Measurements from ENCODE around the gene LCAT. TPM values are rescaled to one million over a fixed set of nuclear protein-coding genes. Genes with fewer than 3 reads are reported as not detected.
A peak's percentile ranks its signal among the peaks of the same experiment; 100 is the strongest.

The LCAT gene
- total and polyA plus RNA-seq, 9 donors: 7.5 to 31.2 (median 16.8) TPM

- Histone ChIP-seq H3K4me1 (ENCODE audit: insufficient read depth) (peaks cover 13% of the 10 kb centered on the region), H3K27me3 (no peaks in the 10 kb centered on the region), H3K9me3 (no peaks in the 10 kb centered on the region), H3K36me3 (no peaks in the 10 kb centered on the region), H3K27ac (peak overlapping the region; percentile 34 to 70), H3K4me3 (peak overlapping the region; percentile 68)
- TF ChIP-seq POLR2A (IDR thresholded peaks at IDR 0.05): no peak
- no peak for TF ChIP-seq CTCF (IDR thresholded peaks at IDR 0.05)
- DNase-seq: peak in 1 of 5 donors; percentile 38
- intact Hi-C loops (cut with DNase I): no loop called here
- WGBS, 3 donors: 26 to 37% (median 32%) methylated on average over 3 of the region's 3 CpGs
Observed at GRCh38 chr16:67966549-67967182, 22.7 kb upstream of the LCAT start.

- WGBS, 3 donors: 45 to 52% (median 48%) methylated on average over 11 of the region's 11 CpGs
- H3K27ac ChIP-seq: peak overlapping the region; percentile 34 to 70
- H3K4me1 ChIP-seq (ENCODE audit: insufficient read depth): peaks cover 13% of the 10 kb centered on the region
- H3K4me3 ChIP-seq: no peak overlapping the region
- no peak for DNase-seq
- H3K36me3 ChIP-seq: no peaks in the 10 kb centered on the region
- intact Hi-C loops (cut with DNase I): no loop called here
- no peaks in the 10 kb centered on the region for H3K9me3 ChIP-seq
- H3K27me3 ChIP-seq: no peaks in the 10 kb centered on the region
- no peak for TF ChIP-seq POLR2A (IDR thresholded peaks at IDR 0.05)
- no peak for TF ChIP-seq EP300 (IDR thresholded peaks at IDR 0.05)
- no peak for TF ChIP-seq CTCF (IDR thresholded peaks at IDR 0.05)
Observed at GRCh38 chr16:67965668-67966548, 22.0 kb upstream of the LCAT start.

GRCh38 chr16:67964477-67965131 lies 20.7 kb upstream of the LCAT start:
- Histone ChIP-seq H3K4me1 (ENCODE audit: insufficient read depth) (peaks cover 18% of the 10 kb centered on the region), H3K4me3 (no peak overlapping the region), H3K27ac (no peak overlapping the region), H3K36me3 (no peaks in the 10 kb centered on the region), H3K9me3 (no peaks in the 10 kb centered on the region), H3K27me3 (no peaks in the 10 kb centered on the region)
- DNase-seq: no peak
- TF ChIP-seq CTCF (IDR thresholded peaks at IDR 0.05) (no peak), EP300 (IDR thresholded peaks at IDR 0.05) (no peak), POLR2A (IDR thresholded peaks at IDR 0.05) (no peak)
- intact Hi-C loops (cut with DNase I): no loop called here
- 88 to 92% (median 90%) methylated on average over 6 of the region's 6 CpGs for WGBS, 3 donors

GRCh38 chr16:67963662-67964321 lies 19.9 kb upstream of the LCAT start:
- H3K9me3 ChIP-seq: no peaks in the 10 kb centered on the region
- no peaks in the 10 kb centered on the region for H3K36me3 ChIP-seq
- no peak for TF ChIP-seq POLR2A (IDR thresholded peaks at IDR 0.05)
- no peak for TF ChIP-seq CTCF (IDR thresholded peaks at IDR 0.05)
- no peak for TF ChIP-seq EP300 (IDR thresholded peaks at IDR 0.05)
- H3K27me3 ChIP-seq: no peaks in the 10 kb centered on the region
- H3K27ac ChIP-seq: no peak overlapping the region
- 61 to 65% (median 64%) methylated on average over 32 of the region's 32 CpGs for WGBS, 3 donors
- intact Hi-C loops (cut with DNase I): no loop called here
- H3K4me1 ChIP-seq (ENCODE audit: insufficient read depth): peaks cover 20% of the 10 kb centered on the region
- H3K4me3 ChIP-seq: no peak overlapping the region
- DNase-seq: peak in 2 of 5 donors; percentile 56 to 57
